ENCODE data around the gene ABCA12.

Gene ABCA12

GRCh38 chr2:215104226-215104625, 34.2 kb downstream of the ABCA12 start:
- TF ChIP-seq, protein P1, sequence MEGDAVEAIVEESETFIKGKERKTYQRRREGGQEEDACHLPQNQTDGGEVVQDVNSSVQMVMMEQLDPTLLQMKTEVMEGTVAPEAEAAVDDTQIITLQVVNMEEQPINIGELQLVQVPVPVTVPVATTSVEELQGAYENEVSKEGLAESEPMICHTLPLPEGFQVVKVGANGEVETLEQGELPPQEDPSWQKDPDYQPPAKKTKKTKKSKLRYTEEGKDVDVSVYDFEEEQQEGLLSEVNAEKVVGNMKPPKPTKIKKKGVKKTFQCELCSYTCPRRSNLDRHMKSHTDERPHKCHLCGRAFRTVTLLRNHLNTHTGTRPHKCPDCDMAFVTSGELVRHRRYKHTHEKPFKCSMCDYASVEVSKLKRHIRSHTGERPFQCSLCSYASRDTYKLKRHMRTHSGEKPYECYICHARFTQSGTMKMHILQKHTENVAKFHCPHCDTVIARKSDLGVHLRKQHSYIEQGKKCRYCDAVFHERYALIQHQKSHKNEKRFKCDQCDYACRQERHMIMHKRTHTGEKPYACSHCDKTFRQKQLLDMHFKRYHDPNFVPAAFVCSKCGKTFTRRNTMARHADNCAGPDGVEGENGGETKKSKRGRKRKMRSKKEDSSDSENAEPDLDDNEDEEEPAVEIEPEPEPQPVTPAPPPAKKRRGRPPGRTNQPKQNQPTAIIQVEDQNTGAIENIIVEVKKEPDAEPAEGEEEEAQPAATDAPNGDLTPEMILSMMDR (IDR thresholded peaks at IDR 0.05; ENCODE audit: low read depth, low read length, missing control alignments): no peak
- H3K4me3 ChIP-seq (ENCODE audit: low read depth, low read length): no peak overlapping the region
- in situ Hi-C loops (cut with HindIII; ENCODE audit: low sequenced_read_pairs): no loop called here
- DNase-seq (ENCODE audit: low read depth): no peak

DNA sequence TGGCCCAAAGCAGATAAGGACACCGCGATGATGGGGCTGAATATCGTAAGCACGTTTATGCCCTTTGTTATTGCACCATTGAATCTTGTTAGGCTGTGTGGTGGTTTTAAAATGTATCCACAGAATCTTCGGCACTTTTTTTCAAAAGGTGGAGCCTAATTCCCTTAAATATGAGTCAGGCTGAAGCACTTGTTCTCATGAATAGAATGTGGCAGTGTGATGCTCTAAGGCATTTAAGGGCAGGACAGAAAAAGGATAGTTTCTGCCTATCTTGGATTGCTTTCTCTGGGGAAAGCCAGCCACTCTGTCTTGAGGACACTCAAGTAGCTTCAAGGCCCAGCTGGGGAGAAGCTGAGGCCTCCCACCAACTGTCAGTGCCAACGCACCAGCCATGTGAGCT, 39.6 kb downstream of the ABCA12 start:
- DNase-seq (ENCODE audit: low read depth): no peak
- H3K4me3 ChIP-seq (ENCODE audit: low read depth, low read length): no peak overlapping the region
- in situ Hi-C loops (cut with HindIII; ENCODE audit: low sequenced_read_pairs): no loop called here
- TF ChIP-seq, protein P1 (IDR thresholded peaks at IDR 0.05; ENCODE audit: low read depth, low read length, missing control alignments): no peak

- TF ChIP-seq, protein P1 (IDR thresholded peaks at IDR 0.05; ENCODE audit: low read depth, low read length, missing control alignments): no peak
- in situ Hi-C loops (cut with HindIII; ENCODE audit: low sequenced_read_pairs): no loop called here
Observed at GRCh38 chr2:215084080-215084479, 54.3 kb downstream of the ABCA12 start.

DNA sequence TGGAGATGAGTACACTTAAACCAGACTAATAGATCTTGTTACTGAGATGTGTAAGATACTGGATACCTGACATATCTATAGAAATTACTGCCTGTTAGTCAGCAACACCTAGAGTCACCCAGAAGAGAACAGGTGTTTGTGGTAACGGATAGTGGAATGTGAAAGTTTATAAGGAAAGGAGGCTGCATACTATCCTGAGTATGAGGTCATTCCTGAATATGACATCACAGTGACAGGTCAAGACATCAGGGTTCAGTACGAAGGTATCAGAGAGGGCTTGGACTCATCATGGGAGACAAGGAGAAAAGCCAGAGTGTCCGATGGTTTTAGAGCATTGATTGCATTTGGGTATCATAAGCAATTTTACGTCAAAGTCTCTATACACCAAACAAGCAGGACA, 55.3 kb downstream of the ABCA12 start:
- in situ Hi-C loops (cut with HindIII; ENCODE audit: low sequenced_read_pairs): no loop called here
- TF ChIP-seq, protein P1 (IDR thresholded peaks at IDR 0.05; ENCODE audit: low read depth, low read length, missing control alignments): no peak
- no peak for DNase-seq (ENCODE audit: low read depth)
- H3K4me3 ChIP-seq (ENCODE audit: low read depth, low read length): no peak overlapping the region

More at GRCh38 chr2:215084080-215084479, 54.3 kb downstream of the ABCA12 start:
- H3K4me3 ChIP-seq (ENCODE audit: low read depth, low read length): no peak overlapping the region
- DNase-seq (ENCODE audit: low read depth): no peak

DNA sequence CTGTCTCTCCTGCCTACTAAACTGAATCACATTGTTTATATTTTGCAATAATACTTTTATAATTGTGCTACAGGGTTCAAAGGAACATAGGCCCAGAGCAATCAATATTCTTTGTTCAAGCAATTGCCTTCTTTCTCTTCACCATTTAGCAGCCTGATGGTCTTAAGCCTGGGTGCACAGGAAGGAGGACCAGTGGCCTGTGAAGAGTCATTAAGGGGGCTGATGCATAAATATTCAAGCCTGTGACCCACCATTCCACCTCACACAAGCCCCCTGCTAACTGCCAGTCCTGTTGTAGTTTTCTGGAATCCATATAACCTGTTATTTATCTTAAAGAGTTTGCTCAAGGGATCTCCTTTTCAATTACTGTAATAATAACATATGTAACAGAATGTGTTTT, 56.0 kb downstream of the ABCA12 start:
- in situ Hi-C loops (cut with HindIII; ENCODE audit: low sequenced_read_pairs): no loop called here
- TF ChIP-seq, protein P1 (IDR thresholded peaks at IDR 0.05; ENCODE audit: low read depth, low read length, missing control alignments): no peak
- DNase-seq (ENCODE audit: low read depth): no peak
- H3K4me3 ChIP-seq (ENCODE audit: low read depth, low read length): no peak overlapping the region

DNA sequence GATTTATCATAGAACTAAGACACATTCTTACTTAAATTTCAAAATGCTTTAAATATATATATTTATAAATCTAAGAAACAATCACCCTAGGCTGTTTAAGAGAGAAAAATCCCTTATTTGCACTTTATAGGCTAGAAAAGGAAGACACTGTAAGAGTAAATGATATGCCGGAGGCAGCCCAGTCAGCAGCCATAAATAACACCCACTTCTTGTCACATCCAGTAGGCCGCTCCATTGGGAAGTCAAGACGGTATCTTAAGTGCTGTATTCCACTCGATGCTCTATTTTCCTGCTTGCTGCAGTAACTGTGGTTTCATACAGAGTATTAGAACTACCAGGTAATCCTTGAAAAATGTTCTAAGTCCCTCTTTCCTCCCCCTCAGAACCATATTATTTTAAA, 57.9 kb downstream of the ABCA12 start:
- DNase-seq (ENCODE audit: low read depth): no peak
- in situ Hi-C loops (cut with HindIII; ENCODE audit: low sequenced_read_pairs): no loop called here
- TF ChIP-seq, protein P1 (IDR thresholded peaks at IDR 0.05; ENCODE audit: low read depth, low read length, missing control alignments): no peak
- H3K4me3 ChIP-seq (ENCODE audit: low read depth, low read length): no peak overlapping the region

DNA sequence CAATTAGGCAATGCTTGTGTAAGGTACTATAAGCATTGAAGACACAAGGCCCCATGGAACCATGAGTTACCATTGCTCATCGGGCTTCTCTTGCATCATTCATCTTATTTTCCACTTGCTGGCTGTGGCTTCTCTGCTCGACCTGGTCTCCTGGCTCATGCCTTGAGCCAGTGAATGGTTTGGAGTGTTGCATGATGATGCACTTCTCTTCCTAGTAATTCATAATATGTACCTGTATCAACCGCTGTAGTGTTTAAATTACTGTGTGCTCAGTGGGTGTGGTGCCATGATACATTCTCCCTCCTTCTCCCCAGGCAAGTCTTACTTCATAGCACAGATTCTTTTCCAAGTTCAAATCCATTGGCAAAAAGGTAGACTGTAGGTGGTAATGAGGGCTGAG, 66.8 kb downstream of the ABCA12 start:
- TF ChIP-seq, protein P1 (IDR thresholded peaks at IDR 0.05; ENCODE audit: low read depth, low read length, missing control alignments): no peak
- no peak for DNase-seq (ENCODE audit: low read depth)
- in situ Hi-C loops (cut with HindIII; ENCODE audit: low sequenced_read_pairs): no loop called here
- no peak overlapping the region for H3K4me3 ChIP-seq (ENCODE audit: low read depth, low read length)

All from astrocyte of the cerebellum (primary cell).